Measurements from ENCODE around the gene AEBP2.
"Not testable (repeated sequence)": the region's sequence is repeated elsewhere in the genome, so short reads cannot be mapped to it uniquely, and the experiment has no call there.

Gene AEBP2, protein sequence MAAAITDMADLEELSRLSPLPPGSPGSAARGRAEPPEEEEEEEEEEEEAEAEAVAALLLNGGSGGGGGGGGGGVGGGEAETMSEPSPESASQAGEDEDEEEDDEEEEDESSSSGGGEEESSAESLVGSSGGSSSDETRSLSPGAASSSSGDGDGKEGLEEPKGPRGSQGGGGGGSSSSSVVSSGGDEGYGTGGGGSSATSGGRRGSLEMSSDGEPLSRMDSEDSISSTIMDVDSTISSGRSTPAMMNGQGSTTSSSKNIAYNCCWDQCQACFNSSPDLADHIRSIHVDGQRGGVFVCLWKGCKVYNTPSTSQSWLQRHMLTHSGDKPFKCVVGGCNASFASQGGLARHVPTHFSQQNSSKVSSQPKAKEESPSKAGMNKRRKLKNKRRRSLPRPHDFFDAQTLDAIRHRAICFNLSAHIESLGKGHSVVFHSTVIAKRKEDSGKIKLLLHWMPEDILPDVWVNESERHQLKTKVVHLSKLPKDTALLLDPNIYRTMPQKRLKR

DNA sequence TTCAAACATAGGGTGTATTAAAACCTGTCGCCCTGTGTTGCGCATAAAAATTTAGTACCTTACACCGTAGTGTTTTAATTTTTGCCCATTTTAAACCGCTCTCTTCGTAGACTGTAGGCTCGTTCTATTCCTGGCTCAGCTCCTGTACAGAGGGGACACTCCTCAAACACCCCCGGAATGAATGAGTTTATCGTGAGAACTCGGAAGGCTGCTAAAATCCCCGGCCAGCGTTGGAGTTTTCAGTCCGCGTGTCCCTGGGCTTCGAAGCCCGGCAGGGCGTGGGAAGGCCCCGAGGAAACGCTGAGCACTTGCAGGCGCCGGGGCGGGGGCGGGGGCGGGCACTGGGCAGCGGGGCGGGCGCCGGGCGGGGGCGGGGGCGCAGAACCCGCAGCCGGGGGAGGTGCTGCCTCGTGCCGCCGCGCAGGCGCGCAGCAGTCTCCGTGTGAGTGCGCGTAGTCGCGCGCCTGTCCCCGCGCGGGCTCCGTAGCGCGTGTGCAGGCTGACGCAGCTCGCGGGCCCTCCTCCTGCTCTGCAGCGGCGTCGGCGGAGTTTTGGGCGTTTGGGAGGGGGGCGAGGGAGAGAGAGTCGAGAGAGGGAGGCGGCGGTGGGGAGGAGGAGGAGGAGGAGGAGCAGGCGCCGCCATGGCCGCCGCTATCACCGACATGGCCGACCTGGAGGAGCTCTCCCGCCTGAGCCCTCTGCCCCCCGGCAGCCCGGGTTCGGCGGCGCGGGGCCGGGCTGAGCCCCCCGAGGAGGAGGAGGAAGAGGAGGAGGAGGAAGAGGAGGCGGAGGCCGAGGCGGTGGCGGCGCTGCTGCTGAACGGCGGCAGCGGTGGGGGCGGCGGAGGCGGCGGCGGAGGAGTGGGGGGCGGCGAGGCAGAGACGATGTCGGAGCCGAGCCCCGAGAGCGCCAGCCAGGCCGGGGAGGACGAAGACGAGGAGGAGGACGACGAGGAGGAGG lies at the start of gene AEBP2:
Gene AEBP2 (plus strand): TSS at position 434 of the 960 bp plus-strand sequence. CDS start 208 bp downstream, at position 642.
- DNase-seq, result peak; percentile 85

DNA sequence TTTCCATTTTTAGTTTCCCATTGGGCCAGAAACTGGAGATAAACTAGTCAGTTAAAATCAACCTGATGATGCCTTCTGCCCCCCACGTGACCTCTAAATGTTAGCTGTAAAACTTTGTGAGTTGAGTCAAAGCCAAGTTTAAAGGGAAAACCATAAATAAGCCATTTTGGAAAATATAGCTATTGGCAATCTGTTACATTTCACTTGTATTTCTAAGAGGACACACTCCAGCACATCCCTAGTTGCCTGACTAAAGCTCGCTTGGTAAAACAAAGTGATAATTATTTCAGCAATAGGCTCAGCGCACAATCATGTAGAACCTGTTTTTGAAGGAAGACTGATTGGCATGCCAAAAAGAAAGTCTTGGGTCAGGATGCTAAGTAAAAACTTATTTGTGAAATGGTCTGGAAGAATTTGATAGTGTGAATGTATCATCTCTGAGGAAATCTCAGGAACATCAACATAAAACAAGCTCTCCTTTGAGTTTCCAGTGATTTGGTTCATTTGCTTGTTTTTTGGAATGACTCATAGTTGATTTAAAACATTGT lies 49.2 kb upstream of the AEBP2 start:
- DNase-seq, result no peak

DNA sequence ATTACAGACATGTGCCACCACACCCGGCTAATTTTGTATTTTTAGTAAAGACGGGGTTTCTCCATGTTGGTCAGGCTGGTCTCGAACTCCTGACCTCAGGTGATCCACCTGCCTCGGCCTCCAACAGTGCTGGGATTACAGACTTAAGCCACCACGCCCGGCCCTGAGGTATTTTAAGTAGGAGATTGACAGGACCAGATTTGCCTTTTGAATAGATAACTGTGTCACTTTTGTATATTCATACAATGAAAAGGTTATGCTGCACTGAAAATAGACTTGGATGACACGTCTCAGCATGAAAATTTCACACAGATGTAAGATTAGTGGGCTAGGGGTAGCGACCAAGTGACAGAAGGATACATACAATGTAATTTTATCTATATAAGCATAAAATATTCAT lies 46.6 kb upstream of the AEBP2 start:
- not testable (repeated sequence) for DNase-seq

DNA sequence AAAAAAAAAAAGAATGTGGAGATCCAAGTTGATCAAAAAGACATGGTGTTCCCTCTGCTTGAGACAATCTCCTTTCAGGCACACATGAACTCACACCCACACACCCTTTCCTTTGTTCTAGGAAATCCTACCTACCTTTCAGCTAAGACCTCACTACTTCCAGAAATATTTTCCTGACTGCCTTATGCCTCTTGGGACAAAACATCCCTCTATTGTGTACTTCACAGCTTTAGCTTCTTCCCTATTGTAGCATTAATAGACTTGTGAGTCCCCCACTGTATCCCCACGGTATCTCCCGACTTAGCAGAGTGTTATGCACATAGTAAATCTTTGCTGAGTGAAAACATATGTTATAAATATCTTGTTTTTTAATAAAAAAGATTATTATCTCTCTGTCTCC lies 44.9 kb upstream of the AEBP2 start:
- no peak for DNase-seq

DNA sequence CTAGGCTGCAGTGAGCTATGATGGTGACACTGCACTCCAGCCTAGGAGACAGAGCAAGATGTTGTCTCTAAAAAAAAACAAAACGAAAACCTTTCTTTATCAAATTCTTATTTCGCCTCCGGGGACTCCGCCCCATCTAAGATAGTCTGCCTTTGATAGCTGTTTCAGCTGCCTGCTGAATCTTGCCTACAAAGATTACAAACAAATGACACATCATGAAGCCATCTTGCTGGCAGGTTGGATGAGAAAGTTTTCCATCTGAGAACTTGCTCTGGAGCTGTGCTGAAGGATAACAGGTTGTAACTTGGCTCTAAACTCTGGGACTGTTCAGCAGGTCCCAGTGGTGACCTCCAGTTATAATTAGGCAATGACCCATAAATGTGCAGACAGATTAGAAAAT lies 41.8 kb upstream of the AEBP2 start:
- DNase-seq, result no peak

DNA sequence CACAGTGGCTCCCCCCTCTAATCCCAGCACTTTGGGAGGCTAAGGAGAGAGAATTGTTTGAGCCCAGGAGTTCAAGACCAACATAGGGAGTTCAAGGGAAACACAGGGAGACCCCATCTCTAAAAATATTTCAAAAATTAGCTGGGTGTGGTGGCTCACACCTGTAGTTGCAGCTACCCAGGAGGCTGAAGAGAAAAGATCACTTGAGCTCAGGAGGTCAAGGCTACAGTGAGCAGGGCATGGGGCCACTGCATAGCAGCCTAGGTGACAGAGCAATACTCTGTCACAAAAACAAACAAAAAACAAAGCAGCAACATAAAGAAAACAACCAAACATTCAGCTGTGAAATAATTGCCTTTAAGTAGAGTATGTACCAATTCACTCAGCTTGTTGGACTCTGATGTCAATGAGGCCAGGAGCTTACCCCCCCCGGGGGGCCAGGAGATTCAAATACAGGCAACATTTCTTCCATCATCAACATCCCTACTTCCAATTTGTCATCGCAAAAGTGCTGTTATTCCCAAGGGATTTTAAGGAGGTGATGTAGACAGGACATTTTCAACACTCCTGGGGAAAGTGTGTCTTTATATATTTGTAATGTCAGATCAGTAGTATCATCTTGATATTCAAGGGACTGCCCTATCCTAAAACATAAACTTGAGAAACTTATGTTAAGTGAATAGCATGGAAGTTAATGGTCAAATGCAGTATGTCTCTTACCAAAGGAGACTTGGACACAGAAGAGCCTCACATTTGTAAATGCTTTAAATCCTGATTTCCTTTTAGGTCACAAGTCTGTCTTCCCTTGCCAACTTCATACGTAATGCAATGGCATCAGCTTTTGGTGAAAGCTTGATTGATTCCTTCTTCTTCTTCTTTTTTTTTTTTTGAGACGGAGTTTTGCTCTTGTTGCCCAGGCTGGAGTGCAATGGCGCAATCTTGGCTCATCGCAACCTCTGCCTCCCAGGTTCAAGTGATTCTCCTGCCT lies 40.6 kb upstream of the AEBP2 start:
- DNase-seq, result no peak

DNA sequence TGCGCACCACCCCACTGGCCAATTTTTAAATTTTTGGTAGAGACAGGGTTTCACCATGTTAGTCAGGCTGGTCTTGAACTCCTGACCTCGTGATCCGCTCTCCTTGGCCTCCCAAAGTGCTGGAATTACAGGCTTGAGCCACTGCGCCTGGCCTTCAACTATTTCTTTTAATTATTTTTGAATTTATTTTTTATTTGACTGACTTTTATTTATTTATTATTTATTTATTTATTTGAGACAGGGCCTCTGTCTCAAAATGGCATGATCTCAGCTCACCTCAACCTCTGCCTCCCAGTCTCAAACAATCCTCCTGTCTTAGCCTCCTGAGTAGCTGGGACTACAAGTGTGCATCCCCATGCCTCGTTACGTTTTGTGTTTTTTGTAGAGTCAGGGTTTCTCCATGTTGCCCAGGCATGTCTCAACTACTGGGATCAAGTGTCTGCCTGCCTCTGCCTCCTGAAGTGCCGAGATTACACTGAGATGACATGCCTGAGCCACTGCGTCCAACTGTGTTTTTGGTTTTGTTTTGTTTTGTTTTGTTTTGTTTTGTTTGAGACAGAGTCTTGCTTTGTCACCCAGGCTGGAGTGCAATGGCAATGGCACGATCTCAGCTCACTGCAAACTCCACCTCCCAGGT lies 38.5 kb upstream of the AEBP2 start:
- not testable (repeated sequence) for DNase-seq

DNA sequence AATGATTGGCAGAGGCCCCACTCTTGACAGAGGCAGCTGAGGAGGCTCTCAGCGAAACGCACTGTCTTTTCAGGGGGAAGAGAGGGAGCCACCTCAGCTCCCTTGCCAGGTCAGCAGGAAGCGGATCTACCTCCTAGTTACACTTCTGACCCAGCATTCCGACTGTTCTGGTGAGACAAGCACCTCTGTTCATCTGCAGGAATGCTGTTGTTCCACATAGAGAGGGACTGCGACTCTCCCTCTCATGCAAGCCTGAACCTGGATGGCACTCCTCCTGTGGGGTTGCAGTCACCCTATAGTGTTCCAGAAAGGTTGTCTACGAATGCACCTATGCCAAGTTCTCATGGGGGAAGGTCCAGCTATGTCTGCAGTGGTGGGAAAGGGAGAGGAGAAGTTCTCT lies 37.1 kb upstream of the AEBP2 start:
- DNase-seq, result no peak

DNA sequence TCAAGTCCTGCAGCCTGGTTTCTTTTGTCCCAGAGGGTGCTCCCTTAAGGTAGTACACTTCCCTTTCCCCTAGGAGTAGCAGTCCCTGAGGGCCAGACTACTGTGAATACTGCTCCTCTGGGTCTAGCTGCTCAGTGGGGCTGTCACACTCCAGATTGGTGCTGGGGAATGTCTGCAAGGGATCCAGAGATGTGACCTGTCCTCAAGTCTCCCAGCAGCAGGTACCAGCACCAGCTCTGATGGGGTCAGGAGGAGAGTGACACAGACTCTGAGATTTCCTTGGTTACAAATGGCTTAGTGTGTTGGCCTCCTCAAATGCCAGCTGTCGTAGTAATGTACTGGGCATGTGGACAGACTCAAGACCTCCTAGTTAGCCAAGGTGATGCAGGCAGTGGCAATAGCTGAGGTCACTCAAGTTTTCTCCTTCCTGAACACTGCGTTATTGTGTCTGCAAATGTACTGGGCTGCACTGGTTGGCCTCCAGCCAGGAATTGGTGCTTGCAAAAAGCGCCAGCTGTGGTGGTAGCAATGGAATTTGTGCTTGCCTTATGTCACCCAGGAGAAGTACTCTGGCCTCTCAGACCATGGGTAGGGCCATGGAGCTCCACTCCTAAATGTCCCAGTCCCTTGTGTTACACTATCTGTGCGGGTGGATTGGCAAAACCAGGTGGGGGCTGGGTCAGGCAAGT lies 36.4 kb upstream of the AEBP2 start:
- no peak for DNase-seq

DNA sequence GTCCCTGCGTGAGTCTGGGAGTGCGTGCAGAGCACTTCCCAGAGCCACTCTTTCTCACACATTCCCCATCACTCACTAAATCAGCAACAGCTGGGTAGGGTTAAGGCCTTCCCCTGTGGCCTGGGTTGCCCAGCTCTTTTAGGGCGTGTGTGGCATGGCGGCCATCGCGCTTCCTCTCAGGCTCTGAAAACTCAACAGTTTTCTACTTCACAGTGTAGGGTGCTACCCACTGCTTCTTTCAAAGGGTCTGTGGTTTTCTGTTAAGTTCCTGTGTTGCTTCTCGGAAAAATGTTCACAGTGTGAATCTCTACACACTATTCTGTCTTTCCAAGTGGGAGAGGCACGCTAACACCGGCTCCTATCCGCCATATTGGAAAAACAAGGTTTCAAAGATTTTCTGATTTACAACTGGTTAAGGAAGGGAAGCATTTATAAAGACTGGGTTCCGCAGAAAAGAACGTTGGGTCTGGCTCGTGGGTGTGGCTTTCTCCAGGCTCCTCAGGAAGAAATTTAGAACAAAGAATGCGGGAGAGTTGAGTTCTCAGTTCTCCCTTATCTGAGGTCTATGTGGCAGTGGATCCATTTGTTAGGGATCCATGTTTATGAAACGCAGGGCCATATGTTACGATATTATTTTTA lies 34.9 kb upstream of the AEBP2 start:
- no peak for DNase-seq

DNA sequence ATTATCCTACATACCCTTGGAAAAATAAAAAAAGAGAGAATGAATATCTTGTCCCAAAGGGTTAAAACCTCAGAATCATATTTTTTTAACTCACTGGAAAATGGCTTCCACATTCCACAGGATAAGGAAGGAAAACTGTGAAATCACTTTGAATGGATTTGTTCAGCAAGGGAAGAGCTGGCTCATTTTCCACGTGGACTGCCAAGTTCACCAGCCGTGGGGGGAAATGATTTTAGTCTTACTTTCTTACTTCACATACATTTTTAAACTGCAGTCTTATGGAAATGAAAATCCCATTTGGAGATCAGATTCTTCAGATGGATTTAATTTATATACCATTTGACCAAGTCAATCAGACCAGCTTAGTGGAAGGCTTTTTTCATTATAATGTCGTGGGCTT lies 29.9 kb upstream of the AEBP2 start:
- no peak for DNase-seq

DNA sequence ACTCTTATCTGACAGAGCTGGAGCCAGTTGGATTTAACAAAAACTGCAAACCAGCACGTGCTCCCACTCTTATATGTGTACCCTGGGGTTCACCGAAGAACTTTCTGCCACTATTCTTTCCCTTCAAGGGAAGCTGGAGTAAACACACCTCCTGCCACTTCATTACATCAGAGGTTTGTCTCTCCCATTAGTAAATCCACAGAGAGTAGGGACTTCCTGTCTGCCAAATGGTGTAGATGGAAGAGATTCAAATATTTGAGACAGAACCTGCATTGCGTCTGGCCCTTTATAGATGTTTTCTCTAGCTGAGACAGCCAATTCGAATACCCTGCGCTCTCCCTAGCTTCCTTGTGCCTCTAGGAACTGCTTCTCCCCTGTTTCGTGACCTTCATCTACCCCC lies 29.1 kb upstream of the AEBP2 start:
- no peak for DNase-seq

DNA sequence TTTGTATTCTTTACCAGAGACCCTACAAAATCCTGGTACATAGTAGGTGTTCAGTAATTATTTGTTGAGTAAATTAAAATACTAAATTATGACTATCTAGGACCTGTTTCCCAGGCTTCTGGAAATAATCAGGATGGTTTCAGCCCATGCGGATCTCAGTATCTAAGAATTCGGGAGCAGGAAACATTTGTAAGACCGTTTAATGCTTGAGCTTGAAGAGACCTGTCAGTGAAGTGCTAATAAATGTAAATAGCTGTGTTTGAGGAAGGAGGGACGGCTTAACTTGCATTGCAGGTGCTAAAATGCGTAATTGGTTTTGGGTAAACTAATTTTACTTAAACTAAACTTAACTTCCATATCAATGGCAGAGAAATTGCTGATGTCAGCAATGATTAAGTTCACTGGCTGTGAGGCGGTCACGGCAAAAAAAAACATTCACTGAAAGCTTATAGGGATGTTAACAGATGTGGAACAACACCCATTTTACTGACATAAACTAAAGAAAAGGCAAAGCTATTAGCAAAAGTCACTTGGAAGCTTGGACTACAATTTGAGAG lies 28.6 kb upstream of the AEBP2 start:
- no peak for DNase-seq

DNA sequence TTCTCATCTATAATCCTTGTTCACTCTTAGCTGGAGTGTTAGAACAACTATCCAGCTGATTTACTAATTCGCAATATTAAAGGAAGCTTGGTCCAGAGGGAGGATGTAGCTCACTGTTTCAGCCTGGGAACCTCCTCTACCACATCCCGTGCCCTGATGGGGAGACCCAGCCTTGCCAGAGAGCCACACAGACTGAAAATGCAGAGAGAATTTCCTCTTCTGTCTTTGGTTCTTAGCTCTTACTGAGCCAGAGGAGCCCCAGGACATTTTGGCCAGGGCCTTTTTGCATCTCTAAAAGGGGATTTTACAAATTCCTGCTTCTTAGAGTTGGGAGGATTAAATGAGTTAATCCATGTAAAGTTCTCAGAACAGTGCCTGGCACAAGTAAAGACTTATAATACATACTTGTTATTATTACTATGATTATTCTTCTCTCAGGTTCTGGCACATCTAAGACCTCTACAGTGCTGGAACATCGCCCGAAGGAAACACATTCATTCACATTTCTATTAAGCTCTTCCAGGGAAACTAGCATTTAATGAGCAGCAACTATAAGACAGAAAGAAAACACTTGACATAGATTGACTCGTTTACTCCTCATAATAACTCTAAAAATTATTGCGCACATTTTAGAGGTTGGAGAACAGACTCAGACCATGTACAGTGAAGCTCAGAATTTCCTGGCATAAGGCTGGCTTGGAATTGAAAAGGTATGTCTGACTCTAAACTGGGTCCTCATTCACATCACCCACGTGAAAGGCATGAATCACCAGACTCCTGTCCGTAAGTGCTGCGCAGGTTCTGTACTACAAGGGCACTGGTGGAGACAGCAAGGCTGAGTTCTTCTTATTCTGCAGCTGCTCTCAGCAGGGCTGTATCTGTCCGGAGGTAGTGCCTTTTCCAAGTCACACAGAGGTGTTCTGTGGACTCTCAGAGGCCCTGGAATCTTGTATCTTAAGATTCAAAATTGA lies 27.8 kb upstream of the AEBP2 start:
- DNase-seq, result no peak

DNA sequence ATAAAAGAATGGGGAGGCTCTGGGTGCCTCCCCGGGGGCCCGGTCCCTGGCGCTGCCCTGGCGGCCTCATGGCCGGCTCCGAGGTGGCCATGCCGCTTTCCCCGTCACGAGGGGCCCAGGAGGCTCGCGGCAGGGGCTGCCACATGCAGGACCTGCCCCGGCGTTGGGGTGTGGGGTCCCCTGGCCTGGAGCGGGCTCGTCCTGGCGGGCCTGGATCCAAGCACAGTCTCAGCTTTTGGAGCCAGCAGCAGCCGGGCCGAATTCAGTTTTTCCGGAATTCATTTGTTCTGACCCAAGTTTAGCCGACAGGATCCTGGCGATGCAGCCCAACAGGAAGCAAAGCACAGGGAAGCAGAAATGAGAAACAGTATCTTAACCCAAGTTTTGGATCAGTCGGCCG lies 26.4 kb upstream of the AEBP2 start:
- no peak for DNase-seq

DNA sequence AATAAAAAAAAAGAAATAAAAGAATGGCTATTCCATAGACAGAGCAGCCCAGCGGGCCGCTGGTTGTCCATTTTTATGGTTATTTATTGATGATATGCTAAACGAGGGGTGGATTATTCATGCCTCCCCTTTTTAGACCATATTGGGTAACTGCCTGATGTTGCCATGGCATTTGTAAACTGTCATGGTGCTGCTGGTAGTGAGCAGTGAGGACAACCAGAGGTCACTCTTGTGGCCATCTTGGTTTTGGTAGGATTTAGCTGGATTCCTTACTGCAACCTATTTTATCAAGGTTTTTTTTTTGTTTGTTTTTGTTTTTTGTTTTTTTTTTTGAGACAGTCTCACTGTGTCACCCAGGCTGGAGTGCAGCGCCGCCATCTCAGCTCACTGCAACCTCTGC lies 25.7 kb upstream of the AEBP2 start:
- DNase-seq, result not testable (repeated sequence)

DNA sequence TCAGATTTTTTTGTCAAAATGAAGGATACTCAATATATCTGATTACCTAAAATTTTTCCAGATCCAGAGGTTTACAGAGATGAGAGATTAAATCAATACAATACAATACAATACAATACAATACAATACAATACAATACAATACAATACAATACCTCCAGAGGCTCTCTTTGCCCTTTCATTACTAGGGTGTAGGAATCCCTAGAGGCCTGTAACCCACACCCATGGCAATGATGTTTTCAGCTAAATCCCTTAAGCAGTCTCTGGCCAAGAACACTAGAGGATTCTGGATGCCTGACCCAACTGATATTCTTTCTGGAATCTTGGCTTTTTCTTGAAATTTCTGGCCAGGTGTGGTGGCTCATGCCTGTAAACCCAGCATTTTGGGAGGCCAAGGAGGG lies 23.7 kb upstream of the AEBP2 start:
- DNase-seq, result no peak

DNA sequence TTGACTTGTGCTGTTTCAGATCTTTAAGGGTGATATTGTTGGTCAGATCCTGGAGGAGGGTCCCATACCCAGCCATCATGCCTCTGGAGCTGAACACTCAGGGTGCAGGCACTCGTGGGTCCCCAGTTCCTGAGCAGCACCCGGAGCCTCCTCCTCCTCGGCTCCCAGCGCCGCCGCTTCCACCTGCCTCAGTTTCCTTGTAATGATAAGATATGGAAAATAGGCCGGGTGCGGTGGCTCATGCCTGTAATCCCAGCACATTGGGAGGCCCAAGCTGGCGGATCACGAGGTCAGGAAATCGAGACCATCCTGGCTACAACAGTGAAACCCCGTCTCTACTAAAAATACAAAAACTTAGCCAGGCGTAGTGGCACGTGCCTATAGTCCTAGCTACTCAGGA lies 20.2 kb upstream of the AEBP2 start:
- no peak for DNase-seq
